T-helper 1 cell (primary cell): ENCODE results near the gene UNKL.
A peak's percentile ranks its signal among the peaks of the same experiment; 100 is the strongest.

Source experiments
- DNase-seq, 5 donors: peaks; one replicate each; pipeline ENCODE4 v3.0.0-alpha.2; 2012 to 2020
- total RNA-seq, 4 donors: gene quantifications; one replicate each; lab custom pipeline; 2026; lab: John Stamatoyannopoulos, UW

UNKL gene
- 20.6 to 41.7 (median 37.2) reads per million in 4 donors for total RNA-seq

DNA sequence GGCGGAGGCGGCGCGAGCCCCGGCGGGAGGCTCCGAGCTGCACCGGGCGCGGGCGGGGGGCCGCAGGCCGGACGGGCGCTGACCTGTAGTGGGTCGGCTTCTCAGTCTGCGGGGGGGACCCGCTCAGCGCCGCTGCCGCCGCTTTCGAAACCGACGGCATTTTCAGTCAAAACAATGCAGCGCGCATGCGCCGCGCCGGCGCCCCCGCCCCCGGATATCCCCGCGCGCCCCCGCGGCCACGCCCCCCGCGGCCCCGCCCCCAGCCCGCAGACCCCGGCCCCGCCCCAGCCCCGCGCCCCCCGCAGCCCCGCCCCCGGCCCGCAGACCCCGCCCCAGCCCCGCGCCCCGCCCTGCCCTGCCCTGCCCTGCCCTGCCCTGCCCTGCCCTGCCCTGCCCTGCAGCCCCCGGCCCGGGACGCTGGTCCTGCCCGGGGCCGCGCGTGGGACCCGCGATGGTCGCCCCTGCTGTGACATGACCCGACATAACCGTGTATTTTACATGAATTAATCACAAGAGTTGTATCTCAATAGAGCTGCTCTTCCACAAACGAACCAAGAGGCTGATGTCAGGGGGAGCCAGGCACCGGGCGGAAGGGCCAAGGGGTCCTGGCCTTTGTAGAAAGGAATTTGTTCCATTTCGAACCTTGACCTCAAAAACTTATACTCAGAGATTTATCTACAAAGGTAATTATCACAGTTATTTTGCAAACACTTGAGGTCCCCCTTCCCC lies at the start of gene UNKL:
Gene UNKL, minus strand, starts transcription at position 173 of the 729 bp plus-strand sequence. Its CDS starts 13 bp downstream, at position 160.
- DNase-seq = peak; percentile 77 to 86 (median 79)

- no peak for DNase-seq
These were observed 46.6 kb upstream of the UNKL start for GRCh38 chr16:1461146-1461545.

- no peak for DNase-seq
These were observed 46.2 kb upstream of the UNKL start for GRCh38 chr16:1460602-1461138.

GRCh38 chr16:1459967-1460366 lies 45.5 kb upstream of the UNKL start:
- no peak for DNase-seq

DNA sequence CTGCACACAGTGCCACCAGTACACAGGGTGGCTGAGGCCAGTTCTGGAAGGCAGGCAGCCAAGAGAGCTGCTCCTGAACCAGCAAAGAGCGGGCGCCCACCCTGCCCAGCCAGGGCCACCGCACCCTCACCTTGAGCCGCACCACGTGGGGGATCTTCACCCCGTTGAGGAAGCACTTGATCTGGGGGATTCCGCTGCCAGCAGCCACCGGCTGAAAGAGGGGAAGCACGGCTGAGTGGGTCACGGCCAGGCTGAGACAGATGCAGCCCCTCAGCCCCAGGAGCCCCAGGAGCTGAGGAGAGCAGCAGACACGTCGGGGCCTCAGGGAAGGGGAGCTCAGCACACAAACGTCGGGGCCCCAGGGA lies 44.5 kb upstream of the UNKL start:
- no peak for DNase-seq

DNA sequence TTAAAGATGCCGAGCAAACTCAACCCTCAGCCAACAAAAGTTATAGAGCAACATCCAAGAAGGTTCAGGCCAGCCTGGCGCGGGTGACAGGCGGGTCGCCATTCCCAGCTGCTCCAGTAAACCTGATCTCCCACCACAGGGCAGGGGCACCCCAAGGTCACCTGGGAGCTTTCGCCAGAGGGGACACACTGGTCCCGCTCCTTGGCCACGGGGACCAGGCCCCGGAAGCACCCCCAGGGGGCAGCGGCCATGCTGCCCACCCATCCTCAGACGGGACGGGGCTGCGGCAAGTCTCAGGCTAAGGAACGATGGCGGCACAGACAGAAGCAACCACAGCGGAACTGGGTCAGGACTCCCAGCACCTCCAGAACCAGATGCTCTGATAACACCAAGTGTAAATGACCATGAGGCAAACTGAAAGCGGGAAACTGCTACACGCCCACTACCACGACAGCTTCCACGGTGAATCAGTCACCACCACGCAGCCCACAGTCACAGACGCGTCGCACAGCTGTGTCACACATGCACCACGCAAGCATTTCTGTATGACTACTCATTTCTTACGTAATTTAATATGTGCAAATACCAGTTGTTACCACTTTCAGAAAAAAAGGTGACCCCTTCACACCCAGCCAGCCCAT lies 44.0 kb upstream of the UNKL start:
- DNase-seq = no peak

DNA sequence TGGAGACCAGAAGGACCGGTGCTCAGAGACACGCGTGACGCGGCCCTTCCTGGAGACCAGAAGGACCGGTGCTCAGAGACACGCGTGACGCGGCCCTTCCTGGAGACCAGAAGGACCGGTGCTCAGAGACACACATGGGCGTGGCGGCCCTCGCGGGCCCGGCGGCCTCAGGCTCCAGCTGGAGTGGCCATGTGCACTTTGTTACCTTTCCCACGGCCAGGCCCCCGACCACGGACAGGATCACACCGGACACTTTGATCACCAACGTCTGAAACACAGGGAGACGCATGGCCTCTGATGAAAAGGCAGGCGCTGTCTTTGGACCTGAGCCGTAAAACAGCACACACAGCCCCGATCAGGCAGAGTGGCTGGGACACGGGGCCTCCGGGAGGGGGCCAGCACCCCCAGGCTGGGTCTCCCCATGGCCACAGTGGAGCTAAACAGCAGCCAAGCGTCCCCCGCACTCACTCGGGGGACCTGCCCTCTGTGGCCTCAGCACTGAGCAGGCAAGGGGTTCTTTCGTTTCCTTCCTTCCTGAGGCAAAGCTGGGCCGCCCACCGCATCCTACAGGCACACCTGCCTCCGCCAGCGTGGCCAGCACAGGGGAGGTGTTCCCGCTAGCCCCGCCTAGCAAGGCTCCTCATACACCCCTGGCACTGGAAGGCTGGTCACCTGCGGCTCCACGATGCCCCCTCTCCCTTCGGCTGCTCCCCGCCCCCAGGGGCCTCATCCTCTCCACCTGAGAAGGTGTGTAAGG lies 43.2 kb upstream of the UNKL start:
- DNase-seq = peak in 1 of 5 donors; percentile 6

DNA sequence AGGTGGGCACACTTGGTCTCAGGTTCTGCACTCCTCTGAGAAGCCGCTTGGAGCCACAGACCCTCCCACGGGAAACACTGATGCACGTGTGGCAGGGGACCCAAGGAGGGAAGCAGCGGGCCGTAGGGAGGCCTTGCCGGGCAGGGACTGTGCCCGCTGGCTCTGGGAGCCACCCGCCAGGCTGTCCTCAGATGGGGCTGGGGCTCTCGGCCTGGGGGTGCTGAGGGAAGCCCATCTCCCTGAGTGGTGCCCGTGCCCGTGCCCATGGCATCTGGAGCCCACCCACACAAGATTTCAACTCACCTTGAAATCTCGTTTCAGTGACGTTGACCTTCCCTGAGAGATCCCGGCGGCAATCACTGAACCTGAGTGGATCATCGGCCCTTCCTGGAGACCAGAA lies 42.4 kb upstream of the UNKL start:
- DNase-seq = peak in 1 of 5 donors; percentile 6

DNA sequence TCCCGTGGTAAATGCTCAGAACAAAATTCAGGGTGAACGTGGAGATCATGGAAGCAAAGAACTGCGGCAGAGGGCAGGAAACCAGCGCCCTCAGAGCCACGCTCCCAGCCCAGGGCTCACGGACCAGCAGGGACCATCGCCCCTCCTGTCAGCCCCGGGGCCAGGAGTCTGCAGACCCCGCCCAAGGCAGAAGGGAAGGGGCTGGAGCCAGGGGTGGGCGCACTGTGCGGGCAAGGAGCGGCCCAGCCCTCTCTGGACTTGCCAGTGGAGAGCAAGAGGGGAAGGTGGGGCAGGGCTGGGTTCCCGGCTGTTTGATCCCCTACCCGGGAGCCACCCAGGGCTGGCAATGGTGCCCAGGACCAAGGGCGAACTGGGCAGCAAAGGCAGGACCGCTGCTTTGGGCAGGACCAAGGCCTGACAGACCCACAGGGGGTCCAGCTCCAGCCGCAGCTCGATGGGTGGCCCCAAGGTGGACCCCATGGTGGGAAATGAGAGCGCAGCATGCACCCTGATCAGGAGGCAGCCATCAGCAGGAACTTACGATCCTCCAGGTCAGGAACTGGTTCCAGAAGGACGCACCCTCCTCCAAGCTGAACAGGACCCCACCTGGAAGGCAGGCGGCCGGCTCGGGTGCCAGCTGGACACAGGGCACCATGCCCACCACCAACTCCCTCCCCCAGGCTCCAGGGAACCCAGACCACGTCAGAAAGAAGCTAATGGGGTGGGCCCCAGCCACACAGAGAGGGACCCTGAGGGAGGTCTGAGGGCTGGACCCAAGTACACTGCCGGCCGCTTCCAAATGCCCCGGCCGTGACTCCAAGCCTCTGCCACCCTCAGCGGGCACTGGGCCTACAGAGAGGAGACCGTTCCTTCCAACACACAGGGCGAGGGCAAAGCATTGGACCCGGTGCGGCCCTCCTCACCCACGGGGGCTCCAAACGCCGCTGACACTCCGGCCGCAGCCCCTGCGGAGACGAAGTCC lies 41.0 kb upstream of the UNKL start:
- peak in 1 of 5 donors; percentile 10 for DNase-seq

DNA sequence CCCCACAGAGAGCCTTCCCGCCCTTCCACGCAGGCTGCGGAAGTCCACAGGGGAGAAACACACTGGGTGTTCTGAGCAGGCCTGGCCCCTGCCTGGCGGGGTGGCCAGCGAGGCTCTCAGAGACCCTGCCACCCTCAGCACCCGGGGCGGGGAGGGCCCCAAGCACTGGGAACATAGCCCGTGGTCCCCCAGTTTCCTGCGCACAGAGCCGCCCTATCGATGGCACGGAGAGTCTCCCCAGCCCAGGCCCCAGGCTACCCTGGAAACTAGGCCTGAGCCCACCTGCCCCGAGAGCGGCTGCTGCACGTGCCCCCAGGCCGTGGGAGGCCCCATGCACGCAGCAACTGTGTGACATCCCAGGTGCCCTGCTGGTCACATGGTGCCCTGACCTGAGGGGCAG lies 40.1 kb upstream of the UNKL start:
- DNase-seq = no peak

- DNase-seq = no peak
These were observed 38.8 kb upstream of the UNKL start for GRCh38 chr16:1453316-1453715.

DNA sequence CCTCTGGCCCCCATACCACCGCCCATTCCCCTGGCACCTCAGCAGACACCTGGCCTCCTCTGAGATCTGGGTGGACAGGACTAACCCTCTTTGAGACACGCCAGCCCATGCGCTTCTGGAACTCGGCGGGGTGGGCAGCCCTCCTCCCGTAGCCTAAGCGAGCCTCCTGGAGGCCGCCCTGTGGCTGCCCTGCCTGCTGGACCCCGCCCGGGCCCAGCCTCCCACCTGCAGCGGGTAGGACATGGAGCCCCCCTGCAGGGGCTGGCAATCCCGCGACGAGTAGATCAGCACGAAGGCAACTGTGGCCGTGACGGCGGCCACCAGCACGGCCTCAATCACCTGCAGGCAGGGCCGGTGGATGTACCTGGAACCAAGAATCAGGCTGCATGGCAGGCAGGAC lies 38.0 kb upstream of the UNKL start:
- DNase-seq = no peak

DNA sequence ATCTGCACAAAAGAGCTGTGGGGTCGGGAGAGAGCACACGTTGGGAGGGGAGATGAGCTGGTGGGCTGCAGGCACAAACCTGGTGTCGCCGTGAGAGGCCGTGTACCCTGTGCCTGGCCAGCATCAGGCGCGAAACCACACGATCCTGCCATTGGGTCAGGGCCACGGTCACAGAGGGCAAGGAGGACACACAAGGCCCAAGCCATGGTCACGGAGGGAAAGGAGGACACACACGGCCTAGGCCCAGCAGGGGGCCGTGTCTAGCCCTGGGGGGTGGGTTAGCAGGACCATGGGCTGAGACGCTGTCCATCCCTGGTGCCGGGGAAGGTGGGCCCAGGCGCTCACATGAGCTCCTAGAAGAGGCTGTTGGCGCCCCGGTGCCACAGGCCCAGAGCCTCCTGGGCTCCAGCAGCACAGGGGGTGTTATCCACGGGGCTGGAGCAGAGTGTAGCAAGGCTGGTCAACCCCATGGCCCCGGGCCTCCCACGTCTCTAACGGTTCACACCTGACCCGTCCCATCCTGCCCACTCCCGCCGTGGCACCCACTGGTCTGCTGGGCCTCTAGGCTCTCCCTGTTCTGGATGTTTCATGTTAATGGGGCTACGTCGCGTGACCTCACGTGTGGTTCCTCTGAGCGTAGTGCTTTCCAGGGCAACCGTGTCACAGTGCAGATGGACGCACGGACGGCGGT lies 37.3 kb upstream of the UNKL start:
- DNase-seq = no peak

DNA sequence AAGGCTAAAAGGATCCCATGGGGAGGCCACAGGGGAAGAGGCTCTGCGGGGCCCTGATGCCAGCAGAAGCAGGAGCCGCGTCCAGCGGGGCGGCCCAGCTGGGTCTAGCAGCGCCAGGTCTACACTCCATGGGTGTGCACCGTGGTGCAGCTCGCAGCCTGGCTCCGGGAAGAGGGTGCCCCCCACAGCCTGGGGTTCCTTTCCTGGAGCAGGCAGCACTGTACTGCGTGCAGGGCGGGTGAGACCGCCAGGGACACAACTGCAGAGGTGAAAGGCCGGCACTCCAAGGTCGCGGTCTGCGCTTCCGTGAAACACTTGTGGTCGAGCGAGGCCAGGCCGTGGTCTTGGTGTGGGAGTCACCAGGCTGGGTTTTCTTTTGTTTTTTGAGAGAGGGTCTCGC lies 36.3 kb upstream of the UNKL start:
- DNase-seq = no peak

DNA sequence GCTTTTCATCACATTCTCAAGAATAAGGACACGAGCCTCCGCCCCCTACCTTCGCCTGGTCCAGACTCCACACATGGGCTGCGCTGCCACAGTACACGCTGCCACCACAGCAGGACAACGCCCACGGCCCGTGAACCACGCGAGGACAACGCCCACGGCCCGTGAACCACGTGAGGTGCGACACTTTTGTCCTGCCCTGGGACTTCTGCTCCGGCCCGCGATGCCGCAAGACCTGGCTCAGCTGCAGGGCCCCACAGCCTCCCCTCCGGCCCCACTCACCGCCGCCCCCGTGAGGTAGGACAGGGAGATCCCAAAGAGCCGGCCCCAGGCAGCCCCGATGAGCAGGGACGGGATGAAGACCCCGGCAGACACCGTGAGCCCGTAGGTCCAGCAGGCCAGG lies 35.7 kb upstream of the UNKL start:
- DNase-seq = no peak

GRCh38 chr16:1449201-1449788 lies 34.8 kb upstream of the UNKL start:
- no peak for DNase-seq

GRCh38 chr16:1448536-1449116 lies 34.1 kb upstream of the UNKL start:
- no peak for DNase-seq

DNA sequence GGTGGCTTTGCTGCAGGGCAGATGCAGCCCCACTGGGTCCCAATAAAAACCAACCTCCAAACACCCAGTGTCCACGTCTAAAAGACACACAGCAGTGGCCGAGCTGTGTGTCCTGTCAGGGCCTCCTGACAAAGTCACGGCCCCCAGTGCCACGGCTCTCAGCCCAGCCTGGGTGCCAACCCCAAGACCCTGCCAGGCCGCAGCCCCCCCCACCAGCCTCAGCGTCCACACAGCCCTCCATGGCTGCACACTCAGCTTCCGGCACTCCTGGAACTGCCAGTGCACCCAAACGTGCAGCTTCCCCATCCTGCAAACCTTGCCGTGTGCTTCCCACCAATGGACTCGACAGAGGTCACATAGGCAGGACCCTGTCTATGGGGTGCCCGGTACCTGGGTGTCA lies 33.5 kb upstream of the UNKL start:
- no peak for DNase-seq

- DNase-seq = no peak
These were observed 32.0 kb upstream of the UNKL start for GRCh38 chr16:1446296-1447080.
